DOHH2 (cell line): ENCODE data around the gene AP3D1.

Experiments
- H3F3A ChIP-seq: fragments of 200-600 bp; sonication (generic), shearing (Covaris generic); 2 replicates; pipeline ENCODE4 v1.6.0; 2016; ENCODE audit warnings: antibody characterized with exemption, mild to moderate bottlenecking; ENCODE audit not compliant: control insufficient read depth, insufficient read depth
- H3K27ac ChIP-seq: fragments of 200-600 bp; sonication (generic); 2 replicates; pipeline ENCODE4 v1.5.1; 2014; ENCODE audit warnings: low read depth, mild to moderate bottlenecking, low read length, moderate library complexity
- H3K27me3 ChIP-seq: fragments of 200-600 bp; sonication (generic); 2 replicates; pipeline ENCODE4 v1.6.1; 2014; ENCODE audit warnings: mild to moderate bottlenecking, low read length, mixed read lengths; ENCODE audit not compliant: control insufficient read depth
- H3K36me3 ChIP-seq: fragments of 200-600 bp; sonication (generic); 2 replicates; pipeline ENCODE4 v1.6.1; 2014; ENCODE audit warnings: mild to moderate bottlenecking, low read length, moderate library complexity, mixed read lengths; ENCODE audit not compliant: control insufficient read depth
- H3K4me1 ChIP-seq: fragments of 200-600 bp; sonication (generic); 2 replicates; pipeline ENCODE4 v1.6.1; 2014; ENCODE audit warnings: mild to moderate bottlenecking, low read length, mixed read lengths; ENCODE audit not compliant: control insufficient read depth
- H3K4me2 ChIP-seq: fragments of 200-600 bp; sonication (generic); 2 replicates; pipeline ENCODE4 v1.6.0; 2014; ENCODE audit warnings: mild to moderate bottlenecking, low read length, moderate library complexity
- H3K4me3 ChIP-seq: fragments of 200-600 bp; sonication (generic); 2 replicates; pipeline ENCODE4 v1.5.1; 2014; ENCODE audit warnings: mild to moderate bottlenecking, low read length, mixed read lengths
- H3K79me2 ChIP-seq: fragments of 200-600 bp; sonication (generic); 2 replicates; pipeline ENCODE4 v1.6.1; 2014; ENCODE audit warnings: mild to moderate bottlenecking, low read length, mixed read lengths; ENCODE audit not compliant: control insufficient read depth
- H3K9me2 ChIP-seq: fragments of 200-600 bp; sonication (generic); replicated peaks from 2 replicates; pipeline ENCODE4 v1.6.1; 2014; ENCODE audit warnings: mild to moderate bottlenecking, low read length, mixed read lengths; ENCODE audit not compliant: control insufficient read depth
- H3K9me3 ChIP-seq: fragments of 200-600 bp; sonication (generic); 2 replicates; pipeline ENCODE4 v1.6.1; 2014; ENCODE audit warnings: antibody characterized with exemption, low read length, mixed read lengths; ENCODE audit not compliant: control insufficient read depth, insufficient read depth
- H4K20me1 ChIP-seq: fragments of 200-600 bp; sonication (generic); 2 replicates; pipeline ENCODE4 v1.6.0; 2014; ENCODE audit warnings: low read depth, mild to moderate bottlenecking, antibody characterized with exemption, low read length, moderate library complexity; ENCODE audit not compliant: control insufficient read depth, insufficient read depth
- CTCF ChIP-seq: fragments of 200-600 bp; sonication (generic); IDR thresholded peaks from one replicate; pipeline ENCODE4 v1.5.1; 2014; ENCODE audit warnings: antibody characterized with exemption, mild to moderate bottlenecking, low read depth, low read length; ENCODE audit not compliant: poor library complexity, severe bottlenecking
- EZH2phosphoT487 ChIP-seq: fragments of 200-600 bp; sonication (generic); IDR thresholded peaks from 2 replicates; pipeline ENCODE4 v1.6.1; 2017; ENCODE audit warnings: borderline replicate concordance, mild to moderate bottlenecking, antibody characterized with exemption, low read length, moderate library complexity, mixed read lengths

Gene AP3D1

GRCh38 chr19:2179095-2179494 lies 27.7 kb upstream of the AP3D1 start:
- H3K79me2 ChIP-seq: peaks cover 99% of the 10 kb centered on the region
- no peaks in the 10 kb centered on the region for H3K9me3 ChIP-seq
- H3K27me3 ChIP-seq: no peaks in the 10 kb centered on the region
- no peak overlapping the region for H3K27ac ChIP-seq
- H3K4me1 ChIP-seq: peaks cover 11% of the 10 kb centered on the region
- H3K9me2 ChIP-seq: no peaks in the 10 kb centered on the region
- H3K4me2 ChIP-seq: no peak overlapping the region
- no peak overlapping the region for H3K4me3 ChIP-seq
- H3F3A ChIP-seq: no peaks in the 10 kb centered on the region
- peaks cover 44% of the 10 kb centered on the region for H3K36me3 ChIP-seq
- TF ChIP-seq CTCF (no peak), EZH2phosphoT487 (no peak)
- 0 out of 2 replicates have a peak, but pooled peaks cover 2% of the 10 kb centered on the region for H4K20me1 ChIP-seq

- no peaks in the 10 kb centered on the region for H3F3A ChIP-seq
- H3K9me3 ChIP-seq: no peaks in the 10 kb centered on the region
- no peak overlapping the region for H3K4me2 ChIP-seq
- H3K27ac ChIP-seq: no peak overlapping the region
- no peaks in the 10 kb centered on the region for H3K27me3 ChIP-seq
- H3K36me3 ChIP-seq: peaks cover 48% of the 10 kb centered on the region
- peaks cover 20% of the 10 kb centered on the region; the same call in 1 of the 2 replicates for H4K20me1 ChIP-seq
- TF ChIP-seq EZH2phosphoT487 (no peak), CTCF (no peak)
- H3K4me1 ChIP-seq: peaks cover 5% of the 10 kb centered on the region
- no peak overlapping the region for H3K4me3 ChIP-seq
- H3K79me2 ChIP-seq: peaks cover 100% of the 10 kb centered on the region
- H3K9me2 ChIP-seq: no peaks in the 10 kb centered on the region
These were observed 25.1 kb upstream of the AP3D1 start for GRCh38 chr19:2176337-2176994.

- Histone ChIP-seq H3K27ac (no peak overlapping the region), H3K4me1 (peaks cover 12% of the 10 kb centered on the region), H3K79me2 (peaks cover 100% of the 10 kb centered on the region), H3K4me3 (no peak overlapping the region), H3F3A (no peaks in the 10 kb centered on the region), H3K36me3 (peaks cover 46% of the 10 kb centered on the region), H3K9me2 (no peaks in the 10 kb centered on the region), H3K9me3 (no peaks in the 10 kb centered on the region), H4K20me1 (peaks cover 26% of the 10 kb centered on the region), H3K27me3 (no peaks in the 10 kb centered on the region), H3K4me2 (no peak overlapping the region)
- no peak for TF ChIP-seq EZH2phosphoT487
- TF ChIP-seq CTCF: no peak
These were observed 24.4 kb upstream of the AP3D1 start for GRCh38 chr19:2175742-2176141.
